CD4-positive, alpha-beta T cell treated with Interleukin-15 for 1 hour (primary cell): Measurements from ENCODE around the gene BAZ2A.

Source experiments
- DNase-seq: peaks from one replicate; pipeline ENCODE4 v3.0.0-alpha.2; 2020

The BAZ2A gene

GRCh38 chr12:56634837-56635791 is 5.0 kb upstream of the BAZ2A start:
- DNase-seq = peak; percentile 69

GRCh38 chr12:56634242-56634836 is 4.2 kb upstream of the BAZ2A start:
- no peak for DNase-seq

GRCh38 chr12:56633468-56634241 is 3.5 kb upstream of the BAZ2A start:
- DNase-seq = no peak

GRCh38 chr12:56632701-56633467 is 2.8 kb upstream of the BAZ2A start:
- no peak for DNase-seq

- peak; percentile 64 for DNase-seq
These were observed 1.9 kb upstream of the BAZ2A start for GRCh38 chr12:56631790-56632700.

- DNase-seq = peak; percentile 59
These were observed 507 bp downstream of the BAZ2A start for GRCh38 chr12:56629459-56630179.

GRCh38 chr12:56628671-56629458 is 1.3 kb downstream of the BAZ2A start:
- peak; percentile 75 for DNase-seq

GRCh38 chr12:56626701-56627100 is 3.4 kb downstream of the BAZ2A start:
- DNase-seq = no peak

- no peak for DNase-seq
These were observed 7.6 kb downstream of the BAZ2A start for GRCh38 chr12:56622535-56622934.

GRCh38 chr12:56616925-56617324 is 13.2 kb downstream of the BAZ2A start:
- no peak for DNase-seq

GRCh38 chr12:56616244-56616643 is 13.9 kb downstream of the BAZ2A start:
- DNase-seq = no peak

- DNase-seq = no peak
These were observed 15.5 kb downstream of the BAZ2A start for GRCh38 chr12:56614627-56615026.

GRCh38 chr12:56604355-56604754 is 25.8 kb downstream of the BAZ2A start:
- DNase-seq = no peak

GRCh38 chr12:56602239-56602638 is 27.9 kb downstream of the BAZ2A start:
- no peak for DNase-seq

- peak; percentile 35 for DNase-seq
These were observed 28.6 kb downstream of the BAZ2A start for GRCh38 chr12:56601503-56601902.

GRCh38 chr12:56600753-56601152 is 29.4 kb downstream of the BAZ2A start:
- no peak for DNase-seq

GRCh38 chr12:56599797-56600196 is 30.3 kb downstream of the BAZ2A start:
- DNase-seq = no peak

- no peak for DNase-seq
These were observed 31.1 kb downstream of the BAZ2A start for GRCh38 chr12:56599041-56599440.

- DNase-seq = no peak
These were observed 33.3 kb downstream of the BAZ2A start for GRCh38 chr12:56596815-56597214.
